Measurements from ENCODE around the gene BNIP5.

DNA sequence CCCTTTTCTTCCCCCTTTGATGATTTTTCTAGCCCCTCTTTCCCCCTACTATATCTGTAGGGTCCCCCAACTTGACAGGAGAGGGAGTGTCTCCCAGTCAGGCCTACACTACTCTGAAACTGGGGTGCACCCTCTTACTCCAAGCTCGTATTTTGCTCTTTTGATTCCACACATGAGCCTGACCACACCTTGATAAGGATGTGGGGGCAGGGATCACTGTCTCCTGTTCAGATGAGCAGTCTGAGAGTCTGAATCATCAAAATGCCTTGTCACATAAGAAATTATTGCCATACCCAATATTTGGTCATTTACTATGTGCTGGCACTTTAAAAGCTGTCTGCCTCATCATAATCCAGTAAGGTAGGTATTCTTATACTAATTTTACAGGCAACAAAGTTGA lies 50.9 kb downstream of the BNIP5 start:
- TF ChIP-seq, protein P1, sequence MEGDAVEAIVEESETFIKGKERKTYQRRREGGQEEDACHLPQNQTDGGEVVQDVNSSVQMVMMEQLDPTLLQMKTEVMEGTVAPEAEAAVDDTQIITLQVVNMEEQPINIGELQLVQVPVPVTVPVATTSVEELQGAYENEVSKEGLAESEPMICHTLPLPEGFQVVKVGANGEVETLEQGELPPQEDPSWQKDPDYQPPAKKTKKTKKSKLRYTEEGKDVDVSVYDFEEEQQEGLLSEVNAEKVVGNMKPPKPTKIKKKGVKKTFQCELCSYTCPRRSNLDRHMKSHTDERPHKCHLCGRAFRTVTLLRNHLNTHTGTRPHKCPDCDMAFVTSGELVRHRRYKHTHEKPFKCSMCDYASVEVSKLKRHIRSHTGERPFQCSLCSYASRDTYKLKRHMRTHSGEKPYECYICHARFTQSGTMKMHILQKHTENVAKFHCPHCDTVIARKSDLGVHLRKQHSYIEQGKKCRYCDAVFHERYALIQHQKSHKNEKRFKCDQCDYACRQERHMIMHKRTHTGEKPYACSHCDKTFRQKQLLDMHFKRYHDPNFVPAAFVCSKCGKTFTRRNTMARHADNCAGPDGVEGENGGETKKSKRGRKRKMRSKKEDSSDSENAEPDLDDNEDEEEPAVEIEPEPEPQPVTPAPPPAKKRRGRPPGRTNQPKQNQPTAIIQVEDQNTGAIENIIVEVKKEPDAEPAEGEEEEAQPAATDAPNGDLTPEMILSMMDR (IDR thresholded peaks at IDR 0.05; ENCODE audit: low read depth, low read length, missing input control), result no peak
- TF ChIP-seq TAF1 (conservative IDR thresholded peaks at IDR 0.05), result no peak
- TF ChIP-seq ATF3 (IDR thresholded peaks at IDR 0.05), result no peak
- TF ChIP-seq YY1 (IDR thresholded peaks at IDR 0.05), result no peak
- no peak for TF ChIP-seq RAD21 (IDR thresholded peaks at IDR 0.05)
- no peak for TF ChIP-seq FOXA1 (IDR thresholded peaks at IDR 0.05)
- TF ChIP-seq, protein P2, sequence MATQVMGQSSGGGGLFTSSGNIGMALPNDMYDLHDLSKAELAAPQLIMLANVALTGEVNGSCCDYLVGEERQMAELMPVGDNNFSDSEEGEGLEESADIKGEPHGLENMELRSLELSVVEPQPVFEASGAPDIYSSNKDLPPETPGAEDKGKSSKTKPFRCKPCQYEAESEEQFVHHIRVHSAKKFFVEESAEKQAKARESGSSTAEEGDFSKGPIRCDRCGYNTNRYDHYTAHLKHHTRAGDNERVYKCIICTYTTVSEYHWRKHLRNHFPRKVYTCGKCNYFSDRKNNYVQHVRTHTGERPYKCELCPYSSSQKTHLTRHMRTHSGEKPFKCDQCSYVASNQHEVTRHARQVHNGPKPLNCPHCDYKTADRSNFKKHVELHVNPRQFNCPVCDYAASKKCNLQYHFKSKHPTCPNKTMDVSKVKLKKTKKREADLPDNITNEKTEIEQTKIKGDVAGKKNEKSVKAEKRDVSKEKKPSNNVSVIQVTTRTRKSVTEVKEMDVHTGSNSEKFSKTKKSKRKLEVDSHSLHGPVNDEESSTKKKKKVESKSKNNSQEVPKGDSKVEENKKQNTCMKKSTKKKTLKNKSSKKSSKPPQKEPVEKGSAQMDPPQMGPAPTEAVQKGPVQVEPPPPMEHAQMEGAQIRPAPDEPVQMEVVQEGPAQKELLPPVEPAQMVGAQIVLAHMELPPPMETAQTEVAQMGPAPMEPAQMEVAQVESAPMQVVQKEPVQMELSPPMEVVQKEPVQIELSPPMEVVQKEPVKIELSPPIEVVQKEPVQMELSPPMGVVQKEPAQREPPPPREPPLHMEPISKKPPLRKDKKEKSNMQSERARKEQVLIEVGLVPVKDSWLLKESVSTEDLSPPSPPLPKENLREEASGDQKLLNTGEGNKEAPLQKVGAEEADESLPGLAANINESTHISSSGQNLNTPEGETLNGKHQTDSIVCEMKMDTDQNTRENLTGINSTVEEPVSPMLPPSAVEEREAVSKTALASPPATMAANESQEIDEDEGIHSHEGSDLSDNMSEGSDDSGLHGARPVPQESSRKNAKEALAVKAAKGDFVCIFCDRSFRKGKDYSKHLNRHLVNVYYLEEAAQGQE (IDR thresholded peaks at IDR 0.05), result no peak
- TF ChIP-seq, protein P3, sequence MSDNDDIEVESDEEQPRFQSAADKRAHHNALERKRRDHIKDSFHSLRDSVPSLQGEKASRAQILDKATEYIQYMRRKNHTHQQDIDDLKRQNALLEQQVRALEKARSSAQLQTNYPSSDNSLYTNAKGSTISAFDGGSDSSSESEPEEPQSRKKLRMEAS (IDR thresholded peaks at IDR 0.05), result no peak
- TF ChIP-seq, protein P4, sequence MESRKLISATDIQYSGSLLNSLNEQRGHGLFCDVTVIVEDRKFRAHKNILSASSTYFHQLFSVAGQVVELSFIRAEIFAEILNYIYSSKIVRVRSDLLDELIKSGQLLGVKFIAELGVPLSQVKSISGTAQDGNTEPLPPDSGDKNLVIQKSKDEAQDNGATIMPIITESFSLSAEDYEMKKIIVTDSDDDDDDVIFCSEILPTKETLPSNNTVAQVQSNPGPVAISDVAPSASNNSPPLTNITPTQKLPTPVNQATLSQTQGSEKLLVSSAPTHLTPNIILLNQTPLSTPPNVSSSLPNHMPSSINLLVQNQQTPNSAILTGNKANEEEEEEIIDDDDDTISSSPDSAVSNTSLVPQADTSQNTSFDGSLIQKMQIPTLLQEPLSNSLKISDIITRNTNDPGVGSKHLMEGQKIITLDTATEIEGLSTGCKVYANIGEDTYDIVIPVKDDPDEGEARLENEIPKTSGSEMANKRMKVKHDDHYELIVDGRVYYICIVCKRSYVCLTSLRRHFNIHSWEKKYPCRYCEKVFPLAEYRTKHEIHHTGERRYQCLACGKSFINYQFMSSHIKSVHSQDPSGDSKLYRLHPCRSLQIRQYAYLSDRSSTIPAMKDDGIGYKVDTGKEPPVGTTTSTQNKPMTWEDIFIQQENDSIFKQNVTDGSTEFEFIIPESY (IDR thresholded peaks at IDR 0.05), result no peak
- no peak for TF ChIP-seq JUND (IDR thresholded peaks at IDR 0.05)
- TF ChIP-seq SP1 (IDR thresholded peaks at IDR 0.05), result no peak

All from liver (tissue), 3 donors.